Rectal smooth muscle tissue (tissue), 1 donor: ENCODE data around the gene CENPK.
"Not testable (repeated sequence)": the region's sequence is repeated elsewhere in the genome, so short reads cannot be mapped to it uniquely, and the experiment has no call there.

ENCODE experiments used
- H3K27ac ChIP-seq: one replicate; pipeline ENCODE4 v1.7.0; 2013; ENCODE audit warnings: low read depth, low read length, inconsistent platforms
- H3K27me3 ChIP-seq: one replicate; pipeline ENCODE4 v1.7.0; 2013; ENCODE audit warnings: low read length; ENCODE audit not compliant: control insufficient read depth, insufficient read depth
- H3K36me3 ChIP-seq: one replicate; pipeline ENCODE4 v1.7.0; 2013; ENCODE audit warnings: low read length; ENCODE audit not compliant: control insufficient read depth, insufficient read depth
- H3K4me1 ChIP-seq: one replicate; pipeline ENCODE4 v1.7.0; 2013; ENCODE audit warnings: low read length; ENCODE audit not compliant: control insufficient read depth, insufficient read depth
- H3K4me3 ChIP-seq: one replicate; pipeline ENCODE4 v1.7.0; 2013; ENCODE audit warnings: low read length
- H3K9ac ChIP-seq: one replicate; pipeline ENCODE4 v1.7.0; 2013; ENCODE audit warnings: low read length

CENPK gene, protein sequence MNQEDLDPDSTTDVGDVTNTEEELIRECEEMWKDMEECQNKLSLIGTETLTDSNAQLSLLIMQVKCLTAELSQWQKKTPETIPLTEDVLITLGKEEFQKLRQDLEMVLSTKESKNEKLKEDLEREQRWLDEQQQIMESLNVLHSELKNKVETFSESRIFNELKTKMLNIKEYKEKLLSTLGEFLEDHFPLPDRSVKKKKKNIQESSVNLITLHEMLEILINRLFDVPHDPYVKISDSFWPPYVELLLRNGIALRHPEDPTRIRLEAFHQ

DNA sequence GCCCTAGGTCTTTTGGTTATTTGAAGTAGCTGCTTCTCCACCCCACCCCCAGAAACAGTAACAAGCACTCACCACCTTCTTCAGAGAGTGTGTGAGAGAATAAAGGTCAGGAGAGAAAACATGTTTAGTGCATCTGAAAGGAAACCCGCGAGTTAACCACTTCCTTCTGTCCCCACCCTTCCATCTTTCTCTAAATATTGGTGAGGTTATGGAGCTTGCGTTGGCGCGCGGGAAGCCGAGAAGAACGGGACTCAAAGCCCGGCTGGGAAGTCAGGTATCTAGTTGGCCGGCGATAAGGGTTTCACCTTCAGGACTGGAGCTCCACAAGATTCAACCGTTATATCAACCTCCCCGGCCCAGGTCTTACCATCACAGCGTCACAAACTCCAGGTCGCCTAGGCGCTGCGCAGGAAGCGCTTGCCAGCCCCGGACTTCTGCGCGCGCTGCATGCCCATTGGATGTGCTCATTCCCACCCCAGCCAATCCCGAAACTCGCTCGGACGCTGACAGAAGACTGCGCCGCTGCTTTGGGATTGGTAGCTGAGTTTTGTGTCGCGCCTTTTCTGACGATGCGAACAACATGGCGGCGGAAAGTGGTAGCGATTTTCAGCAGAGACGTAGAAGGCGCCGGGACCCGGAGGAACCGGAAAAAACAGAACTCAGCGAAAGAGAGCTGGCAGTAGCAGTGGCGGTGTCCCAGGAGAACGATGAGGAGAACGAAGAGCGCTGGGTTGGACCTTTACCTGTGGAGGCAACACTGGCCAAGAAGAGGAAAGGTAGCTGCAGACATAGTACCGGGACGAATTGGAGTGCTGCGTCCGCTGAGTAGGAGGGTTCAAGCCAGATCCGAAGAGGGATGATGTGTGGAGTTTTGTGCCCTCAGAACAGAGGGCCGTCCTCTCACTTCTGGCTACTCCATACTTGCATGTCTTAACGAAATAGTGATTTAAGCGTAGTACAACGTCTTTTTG is at the start of gene CENPK, which contains the start of gene PPWD1:
Gene CENPK, minus strand, starts transcription at position 438 of the 971 bp plus-strand sequence. CDS start 8,261 bp downstream, outside the sequence.
Gene PPWD1, plus strand, starts transcription at position 566 of the 971 bp plus-strand sequence. Its CDS starts 15 bp downstream, at position 581.
- Histone ChIP-seq H3K36me3 (peaks cover 3% of the 10 kb centered on the region), H3K4me1 (peaks cover 2% of the 10 kb centered on the region), H3K27me3 (no peaks in the 10 kb centered on the region), H3K27ac (peak within 1 kb of the TSS; percentile 89), H3K9ac (peak within 1 kb of the TSS; percentile 91), H3K4me3 (peak within 1 kb of the TSS; percentile 100)

DNA sequence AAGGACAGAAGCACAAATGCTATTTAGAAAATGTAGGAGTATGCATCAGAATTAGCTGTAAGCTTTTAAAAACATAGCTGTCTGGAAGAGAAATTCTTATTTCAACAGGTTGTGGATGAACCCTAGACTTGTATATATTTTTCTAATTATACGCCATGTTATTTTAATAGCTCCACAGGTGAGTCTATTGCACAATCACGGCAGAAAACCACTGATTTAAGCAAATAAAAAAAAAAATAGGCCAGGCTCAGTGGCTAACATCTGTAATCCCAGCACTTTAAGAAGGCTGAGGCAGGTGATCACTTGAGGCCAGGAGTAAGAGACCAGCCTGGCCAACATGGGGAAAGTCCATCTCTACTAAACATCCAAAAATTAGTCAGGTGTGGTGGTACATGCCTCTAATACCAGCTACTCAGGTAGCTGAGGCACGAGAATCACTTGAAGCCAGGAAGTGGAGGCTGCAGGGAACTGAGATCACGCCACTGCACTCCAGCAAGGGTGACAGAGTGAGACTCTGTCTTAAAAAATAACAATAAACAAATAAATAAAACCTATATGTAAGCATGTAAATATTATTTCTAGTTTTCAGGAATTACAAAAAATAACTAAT is 49.4 kb upstream of the CENPK start:
- Histone ChIP-seq H3K27me3 (no peaks in the 10 kb centered on the region), H3K4me3 (no peak overlapping the region), H3K9ac (no peak overlapping the region), H3K36me3 (peaks cover 20% of the 10 kb centered on the region), H3K4me1 (no peaks in the 10 kb centered on the region), H3K27ac (no peak overlapping the region)

DNA sequence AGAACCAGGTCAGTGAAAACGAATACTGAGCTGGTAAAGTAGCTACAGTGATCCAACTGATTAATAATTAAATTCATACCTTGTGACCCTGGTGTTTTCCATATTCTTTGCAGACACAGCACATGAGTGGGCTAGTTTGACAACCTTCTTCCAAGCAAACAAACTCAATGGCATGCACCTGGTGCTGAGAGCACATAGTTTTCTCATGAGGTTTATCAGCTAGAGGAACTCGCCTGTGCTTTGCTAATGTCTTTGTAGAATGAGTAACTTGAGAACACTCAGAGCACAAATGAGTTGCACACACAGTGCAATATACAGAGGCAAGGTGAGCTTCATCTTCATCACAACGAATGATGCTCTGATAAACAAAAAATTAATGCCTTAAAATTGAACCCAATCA is 48.6 kb upstream of the CENPK start:
- peaks cover 23% of the 10 kb centered on the region for H3K36me3 ChIP-seq
- no peaks in the 10 kb centered on the region for H3K27me3 ChIP-seq
- H3K27ac ChIP-seq = no peak overlapping the region

DNA sequence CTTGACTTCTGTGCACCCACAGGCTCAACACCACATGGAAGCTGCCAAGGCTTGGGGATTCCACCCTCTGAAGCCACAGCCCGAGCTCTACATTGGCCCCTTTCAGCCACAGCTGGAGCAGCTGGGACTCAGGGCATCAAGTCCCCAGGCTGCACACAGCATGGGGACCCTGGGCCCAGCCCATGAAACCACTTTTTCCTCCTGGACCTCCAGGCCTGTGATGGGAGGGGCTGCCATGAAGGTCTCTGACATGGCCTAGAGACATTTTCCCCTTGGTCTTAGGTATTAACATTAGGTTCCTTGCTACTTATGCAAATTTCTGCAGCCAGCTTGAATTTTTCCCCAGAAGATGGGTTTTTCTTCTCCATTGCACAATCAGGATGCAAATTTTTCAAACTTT is 38.8 kb upstream of the CENPK start:
- not testable (repeated sequence) for H3K4me3 ChIP-seq, H3K9ac ChIP-seq, H3K27ac ChIP-seq, H3K27me3 ChIP-seq, H3K36me3 ChIP-seq, H3K4me1 ChIP-seq

More for the DNA sequence above, 48.6 kb upstream of the CENPK start:
- H3K9ac ChIP-seq = no peak overlapping the region
- H3K4me3 ChIP-seq = no peak overlapping the region
- no peaks in the 10 kb centered on the region for H3K4me1 ChIP-seq

DNA sequence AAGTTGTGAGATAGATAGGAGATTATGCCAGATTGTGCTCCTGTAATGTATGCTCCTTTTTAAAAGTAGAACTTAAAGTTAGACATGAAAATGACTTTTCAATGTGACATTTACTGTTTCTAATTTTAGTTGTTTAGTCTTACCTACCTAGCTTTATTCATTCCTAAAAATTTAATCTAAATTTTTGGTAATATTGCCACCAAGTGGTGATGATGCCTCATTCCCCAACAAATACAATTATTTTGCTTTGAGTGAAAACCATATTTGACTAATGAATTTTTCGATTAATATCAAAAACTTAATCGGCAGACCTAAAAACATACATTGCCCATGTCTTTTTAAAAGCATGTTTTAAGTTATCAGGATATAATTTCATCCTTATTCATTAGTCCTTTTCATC is 25.7 kb upstream of the CENPK start:
- H3K9ac ChIP-seq = no peak overlapping the region
- H3K27me3 ChIP-seq = no peaks in the 10 kb centered on the region
- peaks cover 18% of the 10 kb centered on the region for H3K36me3 ChIP-seq
- no peak overlapping the region for H3K27ac ChIP-seq
- no peak overlapping the region for H3K4me3 ChIP-seq
- H3K4me1 ChIP-seq = no peaks in the 10 kb centered on the region

DNA sequence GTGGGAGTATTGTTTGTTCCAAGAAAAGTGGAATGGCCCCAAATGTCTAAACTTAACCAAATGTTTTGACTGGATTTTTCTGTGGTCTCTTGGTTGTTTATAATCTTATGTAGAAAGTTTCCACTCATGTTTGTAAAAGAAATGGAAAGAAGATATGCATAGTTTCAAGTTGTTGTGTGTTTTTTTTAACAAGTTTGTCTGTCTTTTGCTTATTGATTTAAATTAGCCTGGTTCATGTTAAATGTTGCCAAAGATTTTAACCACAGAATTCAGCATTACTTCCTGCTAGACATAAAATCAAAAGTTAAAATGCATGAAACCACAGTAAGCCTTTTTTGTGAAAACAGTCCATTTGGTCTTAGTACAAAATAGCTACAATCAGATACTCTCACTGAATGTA is 14.2 kb upstream of the CENPK start:
- peaks cover 12% of the 10 kb centered on the region for H3K36me3 ChIP-seq
- no peak overlapping the region for H3K27ac ChIP-seq
- H3K4me1 ChIP-seq = no peaks in the 10 kb centered on the region
- H3K4me3 ChIP-seq = no peak overlapping the region
- no peak overlapping the region for H3K9ac ChIP-seq
- H3K27me3 ChIP-seq = no peaks in the 10 kb centered on the region

DNA sequence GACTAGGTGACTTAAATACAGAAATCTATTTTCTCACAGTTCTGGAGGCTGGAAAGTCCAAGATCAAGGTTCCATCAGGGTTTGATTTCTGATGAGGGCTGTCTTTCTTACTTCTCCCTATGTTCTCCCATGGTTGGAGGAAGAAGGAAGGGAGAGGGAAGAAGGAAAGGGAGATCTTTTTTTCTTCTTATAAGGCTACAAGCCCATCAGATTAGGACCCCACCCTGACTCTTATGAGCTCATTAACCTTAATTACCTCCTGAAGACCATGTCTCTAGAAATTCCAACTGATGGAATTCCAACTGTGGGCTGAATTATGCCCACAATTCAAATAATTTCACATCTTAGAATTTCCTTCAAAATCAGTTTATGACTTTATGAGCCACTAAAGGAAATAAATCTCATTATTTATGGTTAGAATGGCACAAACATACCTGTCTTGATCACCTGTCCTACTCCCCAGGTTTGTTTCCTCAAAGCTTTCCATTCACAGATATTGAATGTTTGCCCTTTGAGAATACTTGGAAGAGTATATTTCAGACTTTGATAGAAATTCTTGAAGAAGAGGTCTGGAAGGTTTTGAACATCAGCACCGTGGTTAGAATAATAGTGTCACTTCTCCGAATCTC is 7.7 kb upstream of the CENPK start:
- H3K9ac ChIP-seq = no peak overlapping the region
- no peak overlapping the region for H3K4me3 ChIP-seq
- no peaks in the 10 kb centered on the region for H3K4me1 ChIP-seq
- H3K36me3 ChIP-seq = peaks cover 6% of the 10 kb centered on the region
- H3K27ac ChIP-seq = no peak overlapping the region
- H3K27me3 ChIP-seq = no peaks in the 10 kb centered on the region

DNA sequence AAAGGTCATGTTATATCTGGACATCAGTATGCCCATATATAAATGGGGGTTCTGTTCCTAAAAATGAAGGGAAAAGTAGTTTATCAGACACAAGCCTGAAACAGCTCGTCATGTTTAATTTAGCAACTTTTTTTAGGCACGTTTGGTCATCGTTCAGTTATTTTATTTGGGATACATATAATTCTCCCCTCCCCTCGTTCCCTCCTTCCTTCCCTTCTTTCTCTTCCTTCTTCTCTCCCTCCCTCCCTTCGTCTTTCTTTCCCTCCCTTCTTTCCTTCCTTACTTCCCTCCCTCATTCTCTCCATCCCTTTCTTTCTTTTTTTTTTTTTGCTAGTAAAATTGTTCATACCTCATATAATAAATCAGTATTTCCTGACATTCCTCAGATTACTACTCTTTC is 3.5 kb upstream of the CENPK start:
- Histone ChIP-seq H3K4me3 (no peak overlapping the region), H3K27me3 (no peaks in the 10 kb centered on the region), H3K27ac (no peak overlapping the region), H3K36me3 (peaks cover 4% of the 10 kb centered on the region), H3K9ac (no peak overlapping the region), H3K4me1 (peaks cover 2% of the 10 kb centered on the region)

DNA sequence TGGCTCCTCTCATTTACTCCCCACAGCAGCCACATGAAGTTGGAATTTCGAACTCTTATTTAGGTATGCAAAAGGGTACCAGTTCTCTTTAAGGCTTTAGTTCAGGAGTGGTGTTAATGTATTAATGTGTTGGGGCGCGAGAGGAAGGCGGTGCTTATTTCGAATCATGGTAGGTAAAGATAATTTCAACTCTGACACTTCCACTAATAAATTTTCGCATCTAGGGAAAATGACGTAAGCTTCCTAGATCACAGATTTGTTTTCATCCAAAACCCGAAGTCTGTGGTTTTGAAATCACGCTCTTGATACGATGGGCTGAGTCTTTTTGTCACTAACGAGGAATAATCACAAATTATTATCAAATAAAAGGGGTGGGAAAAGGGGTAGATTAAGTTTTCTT is 809 bp upstream of the CENPK start:
- Histone ChIP-seq H3K27ac (no peak overlapping the region), H3K9ac (no peak overlapping the region), H3K27me3 (no peaks in the 10 kb centered on the region)

DNA sequence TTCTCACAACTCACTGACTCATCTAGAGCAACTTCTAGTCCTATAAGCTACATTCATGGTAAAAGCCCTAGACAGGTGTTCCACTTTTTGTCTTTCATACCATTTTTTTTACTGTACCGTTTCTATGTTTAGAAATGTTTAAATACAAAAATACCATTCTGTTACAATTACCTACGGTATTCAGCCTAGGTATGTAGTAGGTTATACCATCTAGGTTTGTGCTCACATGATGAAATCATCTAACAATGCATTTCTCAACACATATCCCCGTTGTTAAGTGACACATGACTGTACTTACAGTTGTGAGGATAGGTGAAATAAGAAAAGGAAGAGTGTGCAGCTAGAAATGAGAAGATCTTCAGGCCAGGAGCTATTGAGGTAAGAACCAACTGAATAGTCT is 6.2 kb downstream of the CENPK start:
- H3K4me1 ChIP-seq = no peaks in the 10 kb centered on the region
- no peak overlapping the region for H3K4me3 ChIP-seq
- H3K27me3 ChIP-seq = no peaks in the 10 kb centered on the region
- no peaks in the 10 kb centered on the region for H3K36me3 ChIP-seq
- H3K27ac ChIP-seq = no peak overlapping the region
- H3K9ac ChIP-seq = no peak overlapping the region

More for the DNA sequence above, 809 bp upstream of the CENPK start:
- Histone ChIP-seq H3K4me1 (peaks cover 2% of the 10 kb centered on the region), H3K36me3 (peaks cover 3% of the 10 kb centered on the region), H3K4me3 (peak overlapping the region; percentile 100)

DNA sequence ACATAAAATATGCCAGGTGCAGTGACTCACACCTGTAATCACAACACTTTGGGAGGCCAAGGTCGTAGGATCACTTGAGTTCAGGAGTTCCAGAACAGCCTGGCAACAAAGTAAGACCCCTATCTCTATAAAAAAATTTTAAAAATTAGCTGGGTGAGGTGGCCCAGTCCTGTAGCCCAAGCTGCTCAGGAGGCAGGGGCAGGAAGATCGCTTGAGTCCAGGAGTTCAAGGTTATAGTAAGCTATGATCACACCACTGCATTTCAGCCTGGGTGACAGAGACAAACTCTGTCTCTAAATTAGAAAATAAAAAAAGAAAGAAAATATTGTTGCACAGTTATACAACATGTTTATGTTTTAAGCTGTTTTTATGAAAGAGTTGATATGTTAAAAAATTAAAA is 6.8 kb downstream of the CENPK start:
- Histone ChIP-seq H3K27ac (no peak overlapping the region), H3K4me1 (no peaks in the 10 kb centered on the region), H3K36me3 (no peaks in the 10 kb centered on the region), H3K27me3 (no peaks in the 10 kb centered on the region), H3K9ac (no peak overlapping the region), H3K4me3 (no peak overlapping the region)

DNA sequence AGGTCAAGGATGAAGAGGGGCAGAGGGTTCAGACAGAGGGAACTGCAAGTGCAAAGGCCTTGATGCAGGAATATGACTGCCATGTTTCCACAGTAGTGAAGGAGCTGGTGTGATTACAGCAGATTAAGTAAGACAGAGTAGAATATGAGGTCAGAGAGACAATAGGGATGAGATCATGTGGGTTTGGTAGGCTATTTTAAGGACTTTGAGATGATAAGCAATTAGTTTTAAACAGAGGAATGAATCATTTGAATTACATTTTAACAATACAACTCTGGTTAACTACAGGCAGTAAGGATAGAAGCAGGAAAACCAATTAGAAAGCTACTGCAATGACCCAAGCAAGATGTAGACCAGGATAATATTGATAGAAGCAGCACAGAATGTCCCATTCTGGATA is 7.7 kb downstream of the CENPK start:
- Histone ChIP-seq H3K36me3 (no peaks in the 10 kb centered on the region), H3K9ac (no peak overlapping the region), H3K4me1 (no peaks in the 10 kb centered on the region), H3K27me3 (no peaks in the 10 kb centered on the region), H3K27ac (no peak overlapping the region), H3K4me3 (no peak overlapping the region)
